ENCODE results near the gene VPS13C.

GRCh38 chr15:61893146-61893545 lies 167.1 kb downstream of the VPS13C start:
- TF ChIP-seq CREB1 (IDR thresholded peaks at IDR 0.05; ENCODE audit: low read depth) (no peak), NFIC (IDR thresholded peaks at IDR 0.05) (no peak), EGR1 (IDR thresholded peaks at IDR 0.05) (no peak), RAD21 (IDR thresholded peaks at IDR 0.05; ENCODE audit: low read depth) (no peak), YY1 (IDR thresholded peaks at IDR 0.05; ENCODE audit: low read depth) (no peak), FOXM1 (IDR thresholded peaks at IDR 0.05; ENCODE audit: borderline replicate concordance, low read depth) (no peak), USF1 (IDR thresholded peaks at IDR 0.05) (no peak), CEBPB (IDR thresholded peaks at IDR 0.05) (no peak), EP300 (IDR thresholded peaks at IDR 0.05; ENCODE audit: borderline replicate concordance) (no peak)
